Panc1 (cell line): ENCODE measurements around the gene CREBL2.

Source experiments
- POLR2AphosphoS5 ChIP-seq: IDR thresholded peaks from 2 replicates; pipeline ENCODE4 v1.6.1; 2012; ENCODE audit warnings: mild to moderate bottlenecking, low read depth, low read length, moderate library complexity
- TCF7L2 ChIP-seq: IDR thresholded peaks from 2 replicates; pipeline ENCODE4 v1.6.1; 2011; ENCODE audit warnings: mild to moderate bottlenecking, low read depth, low read length, inconsistent platforms
- TF ChIP-seq, protein P1 (sequence below): fragments of 450-650 bp; IDR thresholded peaks from 2 replicates; pipeline ENCODE4 v1.5.1; 2017; ENCODE audit warnings: mild to moderate bottlenecking

DNA sequence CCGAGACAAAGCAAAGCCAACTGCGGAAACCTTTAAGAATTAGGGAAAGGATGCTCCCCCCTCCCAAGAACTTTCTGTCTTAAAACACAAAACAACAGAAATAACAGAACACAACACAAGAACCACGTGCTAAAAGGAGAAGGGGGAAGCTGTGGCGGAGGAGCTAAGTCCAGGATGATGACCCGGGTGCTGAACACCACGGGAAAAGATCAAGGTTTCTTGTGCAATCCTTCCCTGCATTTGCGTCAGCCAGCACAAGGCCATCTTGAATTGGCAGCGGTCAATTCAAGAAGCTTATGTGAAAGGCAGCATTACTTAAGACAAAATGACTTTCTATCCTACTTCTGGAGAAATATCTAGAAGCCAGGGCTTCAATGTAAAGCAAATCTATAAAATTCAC lies 11.0 kb upstream of the CREBL2 start:
- TF ChIP-seq POLR2AphosphoS5 (no peak), TCF7L2 (no peak)
- TF ChIP-seq, protein P1, sequence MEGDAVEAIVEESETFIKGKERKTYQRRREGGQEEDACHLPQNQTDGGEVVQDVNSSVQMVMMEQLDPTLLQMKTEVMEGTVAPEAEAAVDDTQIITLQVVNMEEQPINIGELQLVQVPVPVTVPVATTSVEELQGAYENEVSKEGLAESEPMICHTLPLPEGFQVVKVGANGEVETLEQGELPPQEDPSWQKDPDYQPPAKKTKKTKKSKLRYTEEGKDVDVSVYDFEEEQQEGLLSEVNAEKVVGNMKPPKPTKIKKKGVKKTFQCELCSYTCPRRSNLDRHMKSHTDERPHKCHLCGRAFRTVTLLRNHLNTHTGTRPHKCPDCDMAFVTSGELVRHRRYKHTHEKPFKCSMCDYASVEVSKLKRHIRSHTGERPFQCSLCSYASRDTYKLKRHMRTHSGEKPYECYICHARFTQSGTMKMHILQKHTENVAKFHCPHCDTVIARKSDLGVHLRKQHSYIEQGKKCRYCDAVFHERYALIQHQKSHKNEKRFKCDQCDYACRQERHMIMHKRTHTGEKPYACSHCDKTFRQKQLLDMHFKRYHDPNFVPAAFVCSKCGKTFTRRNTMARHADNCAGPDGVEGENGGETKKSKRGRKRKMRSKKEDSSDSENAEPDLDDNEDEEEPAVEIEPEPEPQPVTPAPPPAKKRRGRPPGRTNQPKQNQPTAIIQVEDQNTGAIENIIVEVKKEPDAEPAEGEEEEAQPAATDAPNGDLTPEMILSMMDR = no peak
